WTC11 (cell line): ENCODE data around the gene NPAS3. TPM values are rescaled to one million over a fixed set of nuclear protein-coding genes. Genes with fewer than 3 reads are reported as not detected.

Source experiments
- ATAC-seq: fragments of 200-7000 bp; cut with Tn5 transposase; 2 replicates; pipeline ENCODE4 v1.10.0; 2021; ENCODE audit warnings: mild to moderate bottlenecking, moderate library complexity
- CTCF ChIA-PET: fragments of 300-600 bp; sonication (Branson Sonifier 250); formaldehyde crosslinking; loops from one replicate; lab custom pipeline; 2021; ENCODE audit warnings: antibody characterized with exemption; lab: Charles Lee
- POLR2A ChIA-PET: fragments of 350-600 bp; sonication (Branson Sonifier 250); formaldehyde crosslinking; loops from one replicate; lab custom pipeline; 2021; ENCODE audit warnings: antibody characterized with exemption; lab: Charles Lee
- DNase-seq: peaks from one replicate; pipeline ENCODE4 v3.0.0; 2021; ENCODE audit warnings: low spot score
- H3K27ac Mint-ChIP-seq: 2 replicates; pipeline ENCODE4 v1.8.0; 2021; ENCODE audit warnings: mixed read lengths
- H3K27me3 Mint-ChIP-seq: 2 replicates; pipeline ENCODE4 v1.8.0; 2021; ENCODE audit warnings: low read depth, mild to moderate bottlenecking, moderate library complexity, mixed read lengths
- H3K36me3 Mint-ChIP-seq: 2 replicates; pipeline ENCODE4 v1.8.0; 2021; ENCODE audit warnings: mixed read lengths
- H3K4me1 Mint-ChIP-seq: 2 replicates; pipeline ENCODE4 v1.8.0; 2022; ENCODE audit warnings: mixed read lengths
- H3K4me3 Mint-ChIP-seq: 2 replicates; pipeline ENCODE4 v1.8.0; 2021; ENCODE audit warnings: mild to moderate bottlenecking, moderate library complexity, mixed read lengths
- H3K9me3 Mint-ChIP-seq: 2 replicates; pipeline ENCODE4 v1.8.0; 2021; ENCODE audit warnings: mixed read lengths
- ESRRA ChIP-seq: sonication (generic); formaldehyde crosslinking; IDR thresholded peaks from 2 replicates; pipeline ENCODE4 v1.8.1; 2022; ENCODE audit warnings: mild to moderate bottlenecking, missing genetic modification reagents, borderline replicate concordance
- NFE2L1 ChIP-seq: sonication (generic); formaldehyde crosslinking; IDR thresholded peaks from 2 replicates; pipeline ENCODE4 v1.8.1; 2023; ENCODE audit warnings: missing genetic modification reagents
- PRRX2 ChIP-seq: fragments of 250-450 bp; sonication (Bioruptor Pico); IDR thresholded peaks from 2 replicates; pipeline ENCODE4 v1.8.0; 2021; ENCODE audit warnings: mild to moderate bottlenecking
- RORB ChIP-seq: fragments of 250-450 bp; sonication (Bioruptor Pico); IDR thresholded peaks from 2 replicates; pipeline ENCODE4 v1.9.0; 2021; ENCODE audit warnings: mild to moderate bottlenecking
- SMAD4 ChIP-seq: sonication (generic); formaldehyde crosslinking; IDR thresholded peaks from 2 replicates; pipeline ENCODE4 v1.8.0; 2022; ENCODE audit warnings: mild to moderate bottlenecking, missing genetic modification reagents
- SP1 ChIP-seq: sonication (generic); formaldehyde crosslinking; conservative IDR thresholded peaks from 2 replicates; pipeline ENCODE4 v1.8.1; 2022; ENCODE audit warnings: missing genetic modification reagents
- total RNA-seq: library from RNA; stranded (reverse); gene quantifications from 3 replicates; pipeline ENCODE4 v1.2.3, GENCODE V29; 2021
- TF ChIP-seq, protein P1 (sequence below): sonication (generic); formaldehyde crosslinking; IDR thresholded peaks from 2 replicates; pipeline ENCODE4 v1.8.0; 2023; ENCODE audit warnings: missing genetic modification reagents, mild to moderate bottlenecking, borderline replicate concordance
- TF ChIP-seq, protein P2 (sequence below): sonication (generic); formaldehyde crosslinking; IDR thresholded peaks from 2 replicates; pipeline ENCODE4 v1.8.0; 2022; ENCODE audit warnings: mild to moderate bottlenecking, missing genetic modification reagents
- TF ChIP-seq, protein P3 (sequence below): sonication (generic); formaldehyde crosslinking; IDR thresholded peaks from 2 replicates; pipeline ENCODE4 v1.8.1; 2023; ENCODE audit warnings: mild to moderate bottlenecking, moderate library complexity, missing genetic modification reagents
- TF ChIP-seq, protein P4 (sequence below): sonication (generic); formaldehyde crosslinking; IDR thresholded peaks from 2 replicates; pipeline ENCODE4 v1.8.0; 2023; ENCODE audit warnings: mild to moderate bottlenecking, missing genetic modification reagents
- TF ChIP-seq, protein P5 (sequence below): sonication (generic); formaldehyde crosslinking; IDR thresholded peaks from 2 replicates; pipeline ENCODE4 v1.8.1; 2023; ENCODE audit warnings: mild to moderate bottlenecking, missing genetic modification reagents, moderate library complexity
- TF ChIP-seq, protein P6 (sequence below): sonication (generic); formaldehyde crosslinking; IDR thresholded peaks from 2 replicates; pipeline ENCODE4 v1.8.1; 2023; ENCODE audit warnings: mild to moderate bottlenecking, missing genetic modification reagents
- TF ChIP-seq, protein P7 (sequence below): sonication (generic); formaldehyde crosslinking; IDR thresholded peaks from 2 replicates; pipeline ENCODE4 v1.8.1; 2023; ENCODE audit warnings: mild to moderate bottlenecking, missing genetic modification reagents

The NPAS3 gene
- total RNA-seq, 1 experiment from 2014 or later: 3.2 TPM

DNA sequence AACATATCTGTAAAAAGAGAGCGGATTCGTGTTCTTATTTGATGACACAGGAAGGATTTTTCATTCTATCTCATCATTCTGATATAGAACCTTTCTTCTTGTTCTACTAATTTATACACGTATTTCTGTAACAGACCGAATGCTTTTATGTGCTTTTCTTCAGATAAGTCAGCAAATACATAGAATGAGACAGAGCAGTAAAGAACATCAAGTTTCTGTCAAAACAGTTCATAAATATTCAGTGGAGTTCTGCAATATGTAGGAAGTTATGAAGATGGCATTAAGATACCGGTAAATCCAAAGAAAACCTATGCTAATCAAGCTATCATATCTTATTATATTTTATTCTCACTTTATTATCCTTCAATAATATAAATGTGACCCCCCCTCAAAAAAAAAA is 731.6 kb downstream of the NPAS3 start (continued):
- TF ChIP-seq, protein P1, sequence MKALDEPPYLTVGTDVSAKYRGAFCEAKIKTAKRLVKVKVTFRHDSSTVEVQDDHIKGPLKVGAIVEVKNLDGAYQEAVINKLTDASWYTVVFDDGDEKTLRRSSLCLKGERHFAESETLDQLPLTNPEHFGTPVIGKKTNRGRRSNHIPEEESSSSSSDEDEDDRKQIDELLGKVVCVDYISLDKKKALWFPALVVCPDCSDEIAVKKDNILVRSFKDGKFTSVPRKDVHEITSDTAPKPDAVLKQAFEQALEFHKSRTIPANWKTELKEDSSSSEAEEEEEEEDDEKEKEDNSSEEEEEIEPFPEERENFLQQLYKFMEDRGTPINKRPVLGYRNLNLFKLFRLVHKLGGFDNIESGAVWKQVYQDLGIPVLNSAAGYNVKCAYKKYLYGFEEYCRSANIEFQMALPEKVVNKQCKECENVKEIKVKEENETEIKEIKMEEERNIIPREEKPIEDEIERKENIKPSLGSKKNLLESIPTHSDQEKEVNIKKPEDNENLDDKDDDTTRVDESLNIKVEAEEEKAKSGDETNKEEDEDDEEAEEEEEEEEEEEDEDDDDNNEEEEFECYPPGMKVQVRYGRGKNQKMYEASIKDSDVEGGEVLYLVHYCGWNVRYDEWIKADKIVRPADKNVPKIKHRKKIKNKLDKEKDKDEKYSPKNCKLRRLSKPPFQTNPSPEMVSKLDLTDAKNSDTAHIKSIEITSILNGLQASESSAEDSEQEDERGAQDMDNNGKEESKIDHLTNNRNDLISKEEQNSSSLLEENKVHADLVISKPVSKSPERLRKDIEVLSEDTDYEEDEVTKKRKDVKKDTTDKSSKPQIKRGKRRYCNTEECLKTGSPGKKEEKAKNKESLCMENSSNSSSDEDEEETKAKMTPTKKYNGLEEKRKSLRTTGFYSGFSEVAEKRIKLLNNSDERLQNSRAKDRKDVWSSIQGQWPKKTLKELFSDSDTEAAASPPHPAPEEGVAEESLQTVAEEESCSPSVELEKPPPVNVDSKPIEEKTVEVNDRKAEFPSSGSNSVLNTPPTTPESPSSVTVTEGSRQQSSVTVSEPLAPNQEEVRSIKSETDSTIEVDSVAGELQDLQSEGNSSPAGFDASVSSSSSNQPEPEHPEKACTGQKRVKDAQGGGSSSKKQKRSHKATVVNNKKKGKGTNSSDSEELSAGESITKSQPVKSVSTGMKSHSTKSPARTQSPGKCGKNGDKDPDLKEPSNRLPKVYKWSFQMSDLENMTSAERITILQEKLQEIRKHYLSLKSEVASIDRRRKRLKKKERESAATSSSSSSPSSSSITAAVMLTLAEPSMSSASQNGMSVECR: no peak
- TF ChIP-seq PRRX2 (CRISPR knock-in tag) (no peak), SP1 (no peak), NFE2L1 (no peak)
- TF ChIP-seq, protein P2, sequence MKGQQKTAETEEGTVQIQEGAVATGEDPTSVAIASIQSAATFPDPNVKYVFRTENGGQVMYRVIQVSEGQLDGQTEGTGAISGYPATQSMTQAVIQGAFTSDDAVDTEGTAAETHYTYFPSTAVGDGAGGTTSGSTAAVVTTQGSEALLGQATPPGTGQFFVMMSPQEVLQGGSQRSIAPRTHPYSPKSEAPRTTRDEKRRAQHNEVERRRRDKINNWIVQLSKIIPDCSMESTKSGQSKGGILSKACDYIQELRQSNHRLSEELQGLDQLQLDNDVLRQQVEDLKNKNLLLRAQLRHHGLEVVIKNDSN (CRISPR knock-in tag): no peak
- TF ChIP-seq, all 79 proteins: peak for 0

DNA sequence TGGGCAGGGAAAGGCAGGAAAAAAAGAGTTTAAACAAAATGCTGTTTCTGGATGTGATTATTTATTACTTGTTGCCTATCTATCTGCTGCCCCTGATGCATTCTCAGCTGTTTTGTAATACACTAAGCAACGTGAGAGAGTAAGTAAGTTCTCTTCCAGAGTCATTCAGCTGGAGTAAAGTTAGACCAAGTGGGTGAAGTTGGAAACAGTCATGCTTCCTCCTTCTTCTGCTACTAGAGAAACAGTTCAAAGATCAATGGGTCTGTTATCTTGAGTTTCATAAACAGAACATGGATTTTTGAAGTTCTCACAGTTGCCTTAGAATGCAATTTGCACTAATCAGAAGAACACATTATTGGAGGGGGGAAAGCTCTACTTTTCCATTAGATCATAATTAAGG is 732.9 kb downstream of the NPAS3 start:
- H3K27ac Mint-ChIP-seq: no peak overlapping the region
- ATAC-seq: no peak
- H3K9me3 Mint-ChIP-seq: peaks cover 14% of the 10 kb centered on the region
- ChIA-PET POLR2A (no interaction called here), CTCF (interaction anchor here (0.6 kb wide), 1 partner anchor 201 kb away, joined by 3 read pairs; no protein-coding TSS in a partner anchor)
- H3K4me1 Mint-ChIP-seq: peaks cover 36% of the 10 kb centered on the region
- peaks cover 7% of the 10 kb centered on the region for H3K36me3 Mint-ChIP-seq
- DNase-seq: no peak
- no peak overlapping the region; the same call in 1 of the 2 replicates for H3K4me3 Mint-ChIP-seq
- TF ChIP-seq, protein P3, sequence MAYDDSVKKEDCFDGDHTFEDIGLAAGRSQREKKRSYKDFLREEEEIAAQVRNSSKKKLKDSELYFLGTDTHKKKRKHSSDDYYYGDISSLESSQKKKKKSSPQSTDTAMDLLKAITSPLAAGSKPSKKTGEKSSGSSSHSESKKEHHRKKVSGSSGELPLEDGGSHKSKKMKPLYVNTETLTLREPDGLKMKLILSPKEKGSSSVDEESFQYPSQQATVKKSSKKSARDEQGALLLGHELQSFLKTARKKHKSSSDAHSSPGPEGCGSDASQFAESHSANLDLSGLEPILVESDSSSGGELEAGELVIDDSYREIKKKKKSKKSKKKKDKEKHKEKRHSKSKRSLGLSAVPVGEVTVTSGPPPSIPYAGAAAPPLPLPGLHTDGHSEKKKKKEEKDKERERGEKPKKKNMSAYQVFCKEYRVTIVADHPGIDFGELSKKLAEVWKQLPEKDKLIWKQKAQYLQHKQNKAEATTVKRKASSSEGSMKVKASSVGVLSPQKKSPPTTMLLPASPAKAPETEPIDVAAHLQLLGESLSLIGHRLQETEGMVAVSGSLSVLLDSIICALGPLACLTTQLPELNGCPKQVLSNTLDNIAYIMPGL (CRISPR knock-in tag): no peak
- TF ChIP-seq, protein P4, sequence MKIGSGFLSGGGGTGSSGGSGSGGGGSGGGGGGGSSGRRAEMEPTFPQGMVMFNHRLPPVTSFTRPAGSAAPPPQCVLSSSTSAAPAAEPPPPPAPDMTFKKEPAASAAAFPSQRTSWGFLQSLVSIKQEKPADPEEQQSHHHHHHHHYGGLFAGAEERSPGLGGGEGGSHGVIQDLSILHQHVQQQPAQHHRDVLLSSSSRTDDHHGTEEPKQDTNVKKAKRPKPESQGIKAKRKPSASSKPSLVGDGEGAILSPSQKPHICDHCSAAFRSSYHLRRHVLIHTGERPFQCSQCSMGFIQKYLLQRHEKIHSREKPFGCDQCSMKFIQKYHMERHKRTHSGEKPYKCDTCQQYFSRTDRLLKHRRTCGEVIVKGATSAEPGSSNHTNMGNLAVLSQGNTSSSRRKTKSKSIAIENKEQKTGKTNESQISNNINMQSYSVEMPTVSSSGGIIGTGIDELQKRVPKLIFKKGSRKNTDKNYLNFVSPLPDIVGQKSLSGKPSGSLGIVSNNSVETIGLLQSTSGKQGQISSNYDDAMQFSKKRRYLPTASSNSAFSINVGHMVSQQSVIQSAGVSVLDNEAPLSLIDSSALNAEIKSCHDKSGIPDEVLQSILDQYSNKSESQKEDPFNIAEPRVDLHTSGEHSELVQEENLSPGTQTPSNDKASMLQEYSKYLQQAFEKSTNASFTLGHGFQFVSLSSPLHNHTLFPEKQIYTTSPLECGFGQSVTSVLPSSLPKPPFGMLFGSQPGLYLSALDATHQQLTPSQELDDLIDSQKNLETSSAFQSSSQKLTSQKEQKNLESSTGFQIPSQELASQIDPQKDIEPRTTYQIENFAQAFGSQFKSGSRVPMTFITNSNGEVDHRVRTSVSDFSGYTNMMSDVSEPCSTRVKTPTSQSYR (CRISPR knock-in tag): no peak
- no peak for TF ChIP-seq SMAD4 (CRISPR knock-in tag)
- TF ChIP-seq, protein P5, sequence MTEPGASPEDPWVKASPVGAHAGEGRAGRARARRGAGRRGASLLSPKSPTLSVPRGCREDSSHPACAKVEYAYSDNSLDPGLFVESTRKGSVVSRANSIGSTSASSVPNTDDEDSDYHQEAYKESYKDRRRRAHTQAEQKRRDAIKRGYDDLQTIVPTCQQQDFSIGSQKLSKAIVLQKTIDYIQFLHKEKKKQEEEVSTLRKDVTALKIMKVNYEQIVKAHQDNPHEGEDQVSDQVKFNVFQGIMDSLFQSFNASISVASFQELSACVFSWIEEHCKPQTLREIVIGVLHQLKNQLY (CRISPR knock-in tag): no peak
- H3K27me3 Mint-ChIP-seq: no peaks in the 10 kb centered on the region

DNA sequence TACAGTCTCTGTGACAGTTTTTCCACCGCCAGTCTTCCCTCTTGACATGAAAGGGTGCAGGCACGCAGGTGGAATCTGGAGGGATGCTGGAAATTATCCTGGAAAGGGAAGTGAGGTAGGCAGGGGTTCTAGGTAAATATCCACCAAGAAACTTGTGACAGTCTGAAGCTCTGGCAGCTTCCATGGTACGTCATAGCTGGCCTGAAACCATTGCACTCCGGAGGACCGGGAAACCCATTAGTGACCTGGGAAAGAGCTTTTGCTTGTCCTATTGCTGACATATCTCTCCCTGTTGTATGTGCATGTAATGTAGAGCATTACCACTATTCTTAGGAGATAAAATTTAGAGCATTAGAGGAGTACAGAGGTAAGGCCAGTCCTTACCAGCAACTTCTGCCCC is 736.2 kb downstream of the NPAS3 start:
- peaks cover 7% of the 10 kb centered on the region for H3K9me3 Mint-ChIP-seq
- no peaks in the 10 kb centered on the region for H3K27me3 Mint-ChIP-seq
- POLR2A ChIA-PET: no interaction called here
- no peak overlapping the region for H3K4me3 Mint-ChIP-seq
- no peak overlapping the region for H3K27ac Mint-ChIP-seq
- H3K4me1 Mint-ChIP-seq: peaks cover 39% of the 10 kb centered on the region
- CTCF ChIA-PET: interaction anchor here (1.3 to 2.0 kb wide), 4 partner anchors 9 to 119 kb away, joined by 3 to 34 read pairs (median 8); no protein-coding TSS in a partner anchor
- peaks cover 7% of the 10 kb centered on the region for H3K36me3 Mint-ChIP-seq
- ATAC-seq (no peak), DNase-seq (no peak)
- TF ChIP-seq RORB (CRISPR knock-in tag) (no peak), ESRRA (CRISPR knock-in tag) (no peak)
- TF ChIP-seq, protein P6, sequence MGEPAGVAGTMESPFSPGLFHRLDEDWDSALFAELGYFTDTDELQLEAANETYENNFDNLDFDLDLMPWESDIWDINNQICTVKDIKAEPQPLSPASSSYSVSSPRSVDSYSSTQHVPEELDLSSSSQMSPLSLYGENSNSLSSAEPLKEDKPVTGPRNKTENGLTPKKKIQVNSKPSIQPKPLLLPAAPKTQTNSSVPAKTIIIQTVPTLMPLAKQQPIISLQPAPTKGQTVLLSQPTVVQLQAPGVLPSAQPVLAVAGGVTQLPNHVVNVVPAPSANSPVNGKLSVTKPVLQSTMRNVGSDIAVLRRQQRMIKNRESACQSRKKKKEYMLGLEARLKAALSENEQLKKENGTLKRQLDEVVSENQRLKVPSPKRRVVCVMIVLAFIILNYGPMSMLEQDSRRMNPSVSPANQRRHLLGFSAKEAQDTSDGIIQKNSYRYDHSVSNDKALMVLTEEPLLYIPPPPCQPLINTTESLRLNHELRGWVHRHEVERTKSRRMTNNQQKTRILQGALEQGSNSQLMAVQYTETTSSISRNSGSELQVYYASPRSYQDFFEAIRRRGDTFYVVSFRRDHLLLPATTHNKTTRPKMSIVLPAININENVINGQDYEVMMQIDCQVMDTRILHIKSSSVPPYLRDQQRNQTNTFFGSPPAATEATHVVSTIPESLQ (CRISPR knock-in tag): no peak
- TF ChIP-seq, protein P7, sequence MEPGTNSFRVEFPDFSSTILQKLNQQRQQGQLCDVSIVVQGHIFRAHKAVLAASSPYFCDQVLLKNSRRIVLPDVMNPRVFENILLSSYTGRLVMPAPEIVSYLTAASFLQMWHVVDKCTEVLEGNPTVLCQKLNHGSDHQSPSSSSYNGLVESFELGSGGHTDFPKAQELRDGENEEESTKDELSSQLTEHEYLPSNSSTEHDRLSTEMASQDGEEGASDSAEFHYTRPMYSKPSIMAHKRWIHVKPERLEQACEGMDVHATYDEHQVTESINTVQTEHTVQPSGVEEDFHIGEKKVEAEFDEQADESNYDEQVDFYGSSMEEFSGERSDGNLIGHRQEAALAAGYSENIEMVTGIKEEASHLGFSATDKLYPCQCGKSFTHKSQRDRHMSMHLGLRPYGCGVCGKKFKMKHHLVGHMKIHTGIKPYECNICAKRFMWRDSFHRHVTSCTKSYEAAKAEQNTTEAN: no peak
- TF ChIP-seq, protein P1: no peak
